HCT116 (cell line): ENCODE measurements around the gene A4GALT. TPM values are rescaled to one million over a fixed set of nuclear protein-coding genes. Genes with fewer than 3 reads are reported as not detected.

Experiments
- ATAC-seq: fragments of 200-7000 bp; cut with Tn5 transposase; 2 replicates; pipeline ENCODE4 v1.9.1; 2020; ENCODE audit warnings: mild to moderate bottlenecking, moderate library complexity
- BruUV-seq: library from RNA; stranded (reverse); fragments of 400-500 nt; replicated peaks from 2 replicates; lab custom pipeline; 2021; lab: Mats Ljungman, UMichigan
- CTCF ChIA-PET: fragments of 300-600 bp; sonication (Branson Sonifier 250); formaldehyde crosslinking; loops from one replicate; lab custom pipeline; 2021; ENCODE audit warnings: antibody characterized with exemption; lab: Charles Lee
- POLR2A ChIA-PET: fragments of 300-600, 350-600 bp; sonication (Branson Sonifier 250); formaldehyde crosslinking; loops from one replicate; lab custom pipeline; 2021; ENCODE audit warnings: antibody characterized with exemption; lab: Charles Lee
- RAD21 ChIA-PET, 2 experiments: fragments of 300-600 bp; sonication (Branson Sonifier 250); formaldehyde crosslinking; loops; one replicate each; lab custom pipeline; 2023; ENCODE audit warnings: low total read pairs in 2 of 2; ENCODE audit not compliant: uncharacterized antibody in 2 of 2, unreplicated experiment in 2 of 2, low non-redundant PET in 1 of 2; lab: Charles Lee
- DNase-seq: peaks from one replicate; pipeline ENCODE4 v3.0.0-alpha.2; 2010; ENCODE audit warnings: low read depth, low spot score
- H2AFZ ChIP-seq: fragments of 200-600 bp; shearing (Covaris generic), sonication (generic); 2 replicates; pipeline ENCODE4 v1.6.1; 2017; ENCODE audit warnings: low read depth, mixed run types, mixed read lengths, antibody characterized with exemption, low read length; ENCODE audit not compliant: poor library complexity, severe bottlenecking
- H3K27ac ChIP-seq: 2 replicates; pipeline ENCODE4 v1.5.1; 2012; ENCODE audit warnings: low read depth, low read length
- H3K27me3 ChIP-seq: fragments of 200-600 bp; sonication (generic); 2 replicates; pipeline ENCODE4 v1.6.1; 2016; ENCODE audit warnings: mixed run types, low read length, mixed read lengths; ENCODE audit not compliant: insufficient read depth
- H3K36me3 ChIP-seq, 2 experiments: fragments of 200-500 bp in 1 of 2; fragments of 200-600 bp in 1 of 2; sonication (Bioruptor generic) in 1 of 2; sonication (generic) in 1 of 2; 2 replicates each; pipeline versions ENCODE4 v1.5.1 to v1.6.1; 2014 to 2016; ENCODE audit warnings: low read length in 2 of 2, inconsistent platforms in 1 of 2, mixed read lengths in 1 of 2, mixed run types in 1 of 2; ENCODE audit not compliant: insufficient read depth in 2 of 2, control insufficient read depth in 1 of 2
- H3K4me1 ChIP-seq, 2 experiments: fragments of 200-600 bp in 1 of 2; sonication (generic) in 1 of 2; 2 replicates each; pipeline versions ENCODE4 v1.5.1 to v1.6.1; 2012 to 2017; ENCODE audit warnings: low read length in 2 of 2, inconsistent platforms in 1 of 2, mild to moderate bottlenecking in 1 of 2, mixed read lengths in 1 of 2, mixed run types in 1 of 2, moderate library complexity in 1 of 2; ENCODE audit not compliant: insufficient read depth in 2 of 2, control insufficient read depth in 1 of 2
- H3K4me2 ChIP-seq: fragments of 200-600 bp; sonication (generic); 2 replicates; pipeline ENCODE4 v1.6.1; 2017; ENCODE audit warnings: mixed run types, low read length, mixed read lengths
- H3K4me3 ChIP-seq, 2 experiments: fragments of 200-600 bp in 1 of 2; sonication (generic) in 1 of 2; replicated peaks in 1 of 2; 2 replicates each; pipeline ENCODE4 v1.5.1; 2011 to 2016; ENCODE audit warnings: low read length in 2 of 2, control low read depth in 1 of 2, low read depth in 1 of 2, mild to moderate bottlenecking in 1 of 2, mixed read lengths in 1 of 2, mixed run types in 1 of 2
- H3K79me2 ChIP-seq: fragments of 200-600 bp; sonication (generic); 2 replicates; pipeline ENCODE4 v1.6.1; 2017; ENCODE audit warnings: mild to moderate bottlenecking, mixed run types, low read length, moderate library complexity, mixed read lengths; ENCODE audit not compliant: insufficient read depth
- H3K9ac ChIP-seq: fragments of 200-600 bp; sonication (generic); 2 replicates; pipeline ENCODE4 v1.6.1; 2016; ENCODE audit warnings: low read length, mixed read lengths
- H3K9me2 ChIP-seq: fragments of 200-600 bp; sonication (generic), shearing (Covaris generic); 2 replicates; pipeline ENCODE4 v1.6.1; 2017; ENCODE audit warnings: mixed run types, mild to moderate bottlenecking, moderate library complexity; ENCODE audit not compliant: insufficient read depth
- H3K9me3 ChIP-seq, 2 experiments: fragments of 200-500 bp in 1 of 2; fragments of 200-600 bp in 1 of 2; sonication (Bioruptor generic) in 1 of 2; sonication (generic) in 1 of 2; 2 replicates each; pipeline ENCODE4 v1.6.1; 2014 to 2017; ENCODE audit warnings: low read length in 2 of 2, mixed read lengths in 2 of 2, inconsistent platforms in 1 of 2, low read depth in 1 of 2, mild to moderate bottlenecking in 1 of 2, mixed run types in 1 of 2, moderate library complexity in 1 of 2; ENCODE audit not compliant: control insufficient read depth in 1 of 2, insufficient read depth in 1 of 2
- H4K20me1 ChIP-seq: fragments of 200-600 bp; sonication (generic), shearing (Covaris generic); 2 replicates; pipeline ENCODE4 v1.6.1; 2017; ENCODE audit warnings: mixed run types, mild to moderate bottlenecking, moderate library complexity; ENCODE audit not compliant: insufficient read depth
- CBX3 ChIP-seq: IDR thresholded peaks from 2 replicates; pipeline ENCODE4 v1.6.1; 2012; ENCODE audit warnings: low read depth
- CTCF ChIP-seq, 3 experiments: fragments of 200-600 bp in 1 of 3; sonication (generic) in 1 of 3; IDR thresholded peaks in 2 of 3; conservative IDR thresholded peaks in 1 of 3; 2 replicates each; pipeline ENCODE4 v1.5.1; 2012 to 2017; ENCODE audit warnings: low read depth in 2 of 3, low read length in 2 of 3, antibody characterized with exemption in 1 of 3, borderline replicate concordance in 1 of 3, control low read depth in 1 of 3, mild to moderate bottlenecking in 1 of 3, mixed read lengths in 1 of 3, mixed run types in 1 of 3, moderate library complexity in 1 of 3; ENCODE audit not compliant: insufficient read depth in 1 of 3
- EGR1 ChIP-seq: IDR thresholded peaks from 2 replicates; pipeline ENCODE4 v1.6.1; 2012; ENCODE audit warnings: low read depth
- FOSL1 ChIP-seq: IDR thresholded peaks from 2 replicates; pipeline ENCODE4 v1.6.1; 2012; ENCODE audit warnings: low read depth
- JUND ChIP-seq: IDR thresholded peaks from 2 replicates; pipeline ENCODE4 v1.6.1; 2012
- MAX ChIP-seq: IDR thresholded peaks from 2 replicates; pipeline ENCODE4 v1.6.1; 2012
- POLR2AphosphoS5 ChIP-seq: IDR thresholded peaks from 2 replicates; pipeline ENCODE4 v1.6.1; 2011; ENCODE audit warnings: mild to moderate bottlenecking, low read depth, low read length, moderate library complexity
- RAD21 ChIP-seq: IDR thresholded peaks from 2 replicates; pipeline ENCODE4 v1.6.1; 2012; ENCODE audit warnings: low read depth, mild to moderate bottlenecking
- REST ChIP-seq: IDR thresholded peaks from 2 replicates; pipeline ENCODE4 v1.6.1; 2012; ENCODE audit warnings: low read depth
- SP1 ChIP-seq: IDR thresholded peaks from 2 replicates; pipeline ENCODE4 v1.6.1; 2012; ENCODE audit warnings: low read depth
- SRF ChIP-seq: IDR thresholded peaks from 2 replicates; pipeline ENCODE4 v1.6.1; 2012; ENCODE audit warnings: low read depth
- TCF7L2 ChIP-seq: IDR thresholded peaks from 2 replicates; pipeline ENCODE4 v1.7.0; 2011; ENCODE audit warnings: borderline replicate concordance, inconsistent platforms; ENCODE audit not compliant: insufficient read depth, insufficient read length; ENCODE audit errors: extremely low read depth
- YY1 ChIP-seq: IDR thresholded peaks from 2 replicates; pipeline ENCODE4 v1.6.1; 2011; ENCODE audit warnings: low read length, low read depth, moderate library complexity, mild to moderate bottlenecking; ENCODE audit not compliant: insufficient replicate concordance; ENCODE audit errors: extremely low read depth
- ZBTB33 ChIP-seq: IDR thresholded peaks from 2 replicates; pipeline ENCODE4 v1.6.1; 2011; ENCODE audit warnings: mild to moderate bottlenecking, low read length, moderate library complexity; ENCODE audit not compliant: insufficient replicate concordance; ENCODE audit errors: extremely low read depth
- ZNF274 ChIP-seq: fragments of 200-500 bp; sonication (Bioruptor generic); IDR thresholded peaks from 2 replicates; pipeline ENCODE4 v1.6.1; 2014; ENCODE audit warnings: mild to moderate bottlenecking, low read depth, low read length, inconsistent platforms
- intact Hi-C: fragments of 100-400 bp; cut with micrococcal nuclease; formaldehyde crosslinking; loops from 2 replicates; pipeline ENCODE4 v1.10.0; 2022
- total RNA-seq: library from RNA; stranded (reverse); gene quantifications from one replicate; pipeline ENCODE4 v1.2.1, GENCODE V29; 2021; ENCODE audit not compliant: unreplicated experiment

Gene A4GALT
- total RNA-seq, 1 experiment from 2014 or later = 16.0 TPM

GRCh38 chr22:42766860-42767259 is 46.2 kb upstream of the A4GALT start:
- ChIA-PET CTCF (no interaction called here), RAD21 (no interaction called here)
- Histone ChIP-seq H3K36me3 (no peaks in the 10 kb centered on the region), H3K27ac (no peak overlapping the region), H4K20me1 (no peaks in the 10 kb centered on the region), H3K4me1 (peaks cover 13 to 18% of the 10 kb centered on the region in 2 experiments)
- TF ChIP-seq JUND = no peak
- no peak for TF ChIP-seq SRF
- TF ChIP-seq POLR2AphosphoS5 = no peak
- no peak for TF ChIP-seq CTCF (IDR thresholded peaks at IDR 0.05 in 2 of 3, conservative IDR thresholded peaks at IDR 0.05 in 1 of 3; ENCODE audit: borderline replicate concordance in 1 of 3, insufficient read depth in 1 of 3, low read depth in 2 of 3, low read length in 2 of 3)
- no peak for TF ChIP-seq TCF7L2
- no peak for TF ChIP-seq ZNF274
- TF ChIP-seq EGR1 = no peak
- TF ChIP-seq MAX = no peak
- TF ChIP-seq CBX3 = no peak
- TF ChIP-seq REST = no peak
- no peak for TF ChIP-seq RAD21
- no peak for TF ChIP-seq SP1
- no peak for TF ChIP-seq ZBTB33
- TF ChIP-seq FOSL1 = no peak
- TF ChIP-seq YY1 = no peak
- TF ChIP-seq, all 23 proteins: peak for 0
- intact Hi-C loops = no loop called here
- POLR2A ChIA-PET = no interaction called here
- no peaks in the 10 kb centered on the region for H3K9me2 ChIP-seq
- DNase-seq (no peak), ATAC-seq (no peak)
- no peak overlapping the region for H3K4me2 ChIP-seq
- no peak overlapping the region for H3K4me3 ChIP-seq
- H3K9ac ChIP-seq = no peak overlapping the region
- H3K27me3 ChIP-seq = no peaks in the 10 kb centered on the region
- no peak overlapping the region for H2AFZ ChIP-seq
- H3K79me2 ChIP-seq = no peaks in the 10 kb centered on the region
- H3K9me3 ChIP-seq = no peaks in the 10 kb centered on the region
- no TSS peak for BruUV-seq
